Fibroblast of skin of abdomen (primary cell): ENCODE measurements around the gene ADARB2.
"Not testable (repeated sequence)": the region's sequence is repeated elsewhere in the genome, so short reads cannot be mapped to it uniquely, and the experiment has no call there.

Source experiments
- DNase-seq: peaks from one replicate; pipeline ENCODE4 v3.0.0-alpha.2; 2013

The ADARB2 gene

GRCh38 chr10:1634239-1634638 is 103.1 kb downstream of the ADARB2 start:
- DNase-seq: no peak

DNA sequence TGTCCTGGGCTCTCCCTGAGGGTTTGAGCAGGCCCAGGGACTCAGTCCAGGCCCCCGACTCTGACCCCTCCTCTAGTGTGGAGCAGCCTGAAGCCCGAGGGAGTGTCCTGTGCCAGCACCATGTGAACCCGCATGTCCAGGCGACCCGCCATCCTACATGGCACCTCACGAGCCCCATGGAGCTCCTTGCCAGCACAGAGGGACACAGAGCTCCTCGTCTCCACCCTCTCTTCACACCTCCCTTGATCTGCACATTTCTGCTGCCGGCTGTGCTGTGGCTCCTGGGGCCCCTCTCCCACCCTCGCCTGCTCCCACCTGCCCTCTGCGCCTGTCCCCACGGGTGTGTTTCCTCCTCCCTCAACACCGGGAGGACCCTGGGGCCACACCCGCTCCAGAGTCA is 103.5 kb downstream of the ADARB2 start:
- DNase-seq: no peak

DNA sequence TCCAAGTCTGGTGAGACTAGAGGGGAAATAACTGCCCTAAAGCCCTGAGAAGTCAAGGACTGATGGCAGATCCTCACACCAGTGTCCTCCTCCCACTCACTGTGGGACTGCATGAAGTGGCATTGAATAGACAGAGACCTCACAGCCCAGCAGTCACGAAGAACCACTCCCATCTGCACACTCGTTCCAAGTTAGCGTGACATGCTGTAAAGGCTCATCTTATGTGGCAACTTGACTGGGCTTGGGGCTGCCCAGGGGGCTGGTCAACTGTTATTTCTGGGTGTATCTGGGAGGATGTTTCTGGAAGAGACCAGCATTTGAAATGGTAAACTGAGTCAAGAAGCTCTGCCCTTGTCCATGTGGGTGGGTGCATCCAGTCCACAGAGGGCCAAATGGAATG is 104.7 kb downstream of the ADARB2 start:
- DNase-seq: no peak

- DNase-seq: no peak
Observed at GRCh38 chr10:1632141-1632540, 105.2 kb downstream of the ADARB2 start.

DNA sequence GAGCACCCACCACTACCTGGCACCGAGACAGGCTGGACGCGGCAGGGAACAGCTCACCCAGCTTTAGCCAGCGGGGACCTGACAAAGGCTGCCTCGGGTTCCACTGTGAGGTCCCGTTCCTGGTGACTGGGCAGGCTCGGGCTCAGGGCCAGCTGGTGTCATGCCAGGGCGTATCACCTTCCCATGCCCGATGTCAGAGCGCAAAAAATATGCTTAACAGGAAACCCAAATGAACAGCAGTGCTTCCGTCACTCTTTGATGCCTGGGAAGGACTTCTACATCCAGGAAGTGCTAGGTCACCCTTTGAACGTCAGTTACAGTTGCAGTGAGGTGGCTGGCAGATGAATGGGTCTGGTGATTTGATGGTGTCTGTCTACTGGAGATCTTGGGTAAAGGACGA is 106.0 kb downstream of the ADARB2 start:
- DNase-seq: no peak

GRCh38 chr10:1630304-1630703 is 107.0 kb downstream of the ADARB2 start:
- no peak for DNase-seq

GRCh38 chr10:1629326-1630198 is 107.8 kb downstream of the ADARB2 start:
- no peak for DNase-seq

DNA sequence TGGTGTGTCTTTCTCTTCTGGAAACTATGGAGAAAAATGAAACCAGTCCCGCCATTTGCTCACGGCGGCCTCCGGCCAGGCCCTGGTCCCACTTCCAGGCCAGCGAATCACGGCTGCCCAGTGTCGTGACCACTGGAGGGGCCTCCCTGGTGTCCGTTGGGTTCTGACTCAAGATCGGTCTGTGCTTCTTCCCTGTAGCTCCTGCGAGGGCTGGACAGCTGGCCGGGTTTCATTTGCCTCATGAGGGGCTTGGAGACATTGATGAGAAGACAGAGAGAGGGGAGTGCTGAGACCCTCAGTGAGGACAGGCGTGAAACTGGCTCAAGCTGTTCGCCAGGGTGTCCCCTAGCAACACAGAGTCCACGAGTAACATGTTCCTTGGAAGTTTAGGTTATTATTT is 108.6 kb downstream of the ADARB2 start:
- no peak for DNase-seq

DNA sequence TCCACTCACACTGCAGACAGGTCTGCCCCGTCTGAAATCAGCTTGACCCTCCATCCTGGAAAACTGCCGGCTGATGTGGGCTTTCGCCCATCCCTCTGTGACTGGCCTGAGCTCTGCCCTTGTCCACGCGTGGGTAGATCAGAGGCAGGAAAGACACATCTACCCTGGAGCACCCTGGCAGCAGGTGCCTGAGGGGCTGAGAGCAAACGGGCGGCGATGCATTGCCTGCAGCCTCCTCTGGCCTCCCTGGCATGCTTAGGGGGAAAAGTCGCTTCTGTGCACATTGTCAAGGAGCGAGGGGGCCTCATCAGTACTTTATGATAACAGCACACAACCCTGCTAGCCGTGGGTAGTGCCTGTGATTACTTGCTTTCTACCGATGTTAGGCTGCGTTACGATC is 109.4 kb downstream of the ADARB2 start:
- no peak for DNase-seq

- no peak for DNase-seq
Observed at GRCh38 chr10:1626835-1627234, 110.5 kb downstream of the ADARB2 start.

- DNase-seq: no peak
Observed at GRCh38 chr10:1626410-1626809, 110.9 kb downstream of the ADARB2 start.

DNA sequence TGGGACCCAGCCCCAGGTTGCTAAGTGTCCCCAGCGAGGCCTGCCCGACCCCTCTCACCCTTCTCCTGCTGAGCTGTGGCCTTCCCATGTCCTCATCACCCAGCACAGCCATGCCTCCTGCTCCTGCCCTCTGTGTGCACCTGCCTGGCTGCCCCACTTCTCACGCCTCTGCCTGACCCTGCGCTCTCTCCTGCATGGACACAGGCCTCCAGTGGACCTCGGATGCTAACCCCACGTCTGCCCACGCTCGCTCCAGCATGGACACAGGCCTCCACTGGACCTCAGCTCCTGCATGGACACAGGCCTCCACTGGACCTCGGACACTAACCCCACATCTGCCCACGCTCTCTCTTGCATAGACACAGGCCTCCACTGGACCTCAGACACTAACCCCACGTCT is 111.6 kb downstream of the ADARB2 start:
- no peak for DNase-seq

DNA sequence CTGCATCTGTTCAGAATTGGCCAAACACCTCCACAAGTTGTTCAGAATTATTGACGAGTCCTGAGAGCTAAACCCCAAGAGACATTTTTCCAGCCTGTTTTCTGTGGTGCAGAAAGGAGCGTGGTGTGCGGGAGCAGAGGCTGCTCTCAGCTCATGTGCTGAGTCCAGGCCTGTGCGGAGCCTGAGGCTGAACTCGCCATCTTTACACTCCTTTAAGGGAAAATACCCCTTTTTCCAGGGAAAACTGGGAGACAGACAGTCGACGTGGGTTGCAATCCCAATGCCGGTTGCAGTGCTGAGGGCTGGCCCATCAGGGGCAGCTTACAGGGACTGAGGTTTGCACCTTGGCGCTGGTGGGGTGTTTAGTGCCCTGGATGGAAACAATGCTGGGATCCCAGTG is 112.2 kb downstream of the ADARB2 start:
- no peak for DNase-seq

- DNase-seq: no peak
Observed at GRCh38 chr10:1624240-1624639, 113.1 kb downstream of the ADARB2 start.

DNA sequence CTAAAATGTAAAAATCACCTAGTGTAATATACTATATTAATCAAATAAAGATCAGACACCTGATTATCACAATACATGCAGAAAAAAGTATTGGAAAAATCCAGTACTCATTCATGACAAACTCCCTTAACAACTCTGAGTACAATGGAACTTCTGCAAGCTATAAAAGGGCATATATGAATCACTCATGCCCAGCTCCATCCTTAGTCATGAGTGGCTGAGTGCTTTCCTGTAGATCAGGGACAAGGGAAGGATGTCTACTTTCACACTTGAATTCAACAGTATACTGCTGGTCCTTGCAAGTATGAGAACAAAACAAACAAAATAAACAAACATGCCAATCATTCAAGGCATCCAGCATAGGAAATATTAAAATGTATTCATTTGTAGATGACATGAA is 116.5 kb downstream of the ADARB2 start:
- DNase-seq: no peak

DNA sequence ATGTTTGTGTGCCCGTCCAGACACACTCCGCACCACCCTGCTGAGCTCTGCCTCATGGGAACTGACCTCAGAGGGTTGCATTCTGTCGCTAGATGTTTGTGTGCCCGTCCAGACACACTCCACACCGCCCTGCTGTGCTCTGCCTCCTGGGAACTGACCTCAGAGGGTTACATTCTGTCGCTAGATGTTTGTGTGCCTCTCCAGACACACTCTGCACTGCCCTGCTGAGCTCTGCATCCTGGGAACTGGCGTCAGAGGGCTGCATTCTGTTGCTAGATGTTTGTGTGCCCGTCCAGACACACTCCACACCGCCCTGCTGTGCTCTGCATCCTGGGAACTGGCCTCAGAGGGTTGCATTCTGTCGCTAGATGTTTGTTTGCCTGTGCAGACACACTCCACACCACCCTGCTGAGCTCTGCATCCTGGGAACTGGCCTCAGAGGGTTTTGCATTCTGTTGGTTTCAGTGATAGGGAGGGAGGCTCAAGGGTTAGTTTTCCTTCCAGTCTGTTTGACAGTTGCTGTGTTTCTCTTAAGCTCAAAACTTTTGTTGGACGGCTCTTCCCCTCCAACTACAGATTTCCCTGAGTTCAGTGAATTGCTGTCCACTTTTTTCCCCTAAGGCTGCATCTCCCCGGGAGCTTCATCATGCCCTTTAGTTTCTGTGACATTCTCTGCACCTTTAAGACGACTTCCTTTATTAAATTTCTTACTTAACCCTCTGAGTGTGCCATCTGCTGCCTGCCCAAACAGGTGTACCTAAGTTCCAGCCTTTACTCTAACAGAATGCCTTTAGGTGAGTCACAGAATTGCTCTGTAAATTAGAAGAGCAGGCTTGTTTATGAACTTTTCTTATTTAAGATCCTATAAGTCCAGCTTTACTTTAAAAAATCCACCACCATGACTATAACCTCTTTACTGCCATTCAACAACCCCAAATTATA is 119.7 kb downstream of the ADARB2 start:
- not testable (repeated sequence) for DNase-seq

GRCh38 chr10:1616701-1617100 is 120.6 kb downstream of the ADARB2 start:
- DNase-seq: not testable (repeated sequence)

GRCh38 chr10:1615186-1615954 is 122.0 kb downstream of the ADARB2 start:
- DNase-seq: no peak

DNA sequence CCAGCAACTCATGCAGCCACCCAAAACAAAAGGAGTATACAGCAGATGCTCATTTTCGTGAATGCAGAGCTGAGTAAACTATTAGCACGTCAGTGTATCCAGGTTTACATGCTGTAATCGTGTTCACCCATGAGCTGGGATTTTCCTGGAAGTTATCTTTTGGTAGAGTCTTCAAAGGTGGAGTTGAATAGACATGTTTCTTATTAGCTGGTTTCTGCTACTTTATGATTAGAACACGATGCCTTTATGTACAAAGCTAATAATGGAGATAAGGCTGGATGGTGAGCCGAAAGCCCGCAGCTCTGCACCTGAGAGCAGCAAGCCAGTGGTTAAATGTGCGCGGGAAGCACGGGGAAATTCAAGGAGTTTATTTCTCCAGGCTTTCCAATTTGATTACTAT is 123.8 kb downstream of the ADARB2 start:
- DNase-seq: no peak

DNA sequence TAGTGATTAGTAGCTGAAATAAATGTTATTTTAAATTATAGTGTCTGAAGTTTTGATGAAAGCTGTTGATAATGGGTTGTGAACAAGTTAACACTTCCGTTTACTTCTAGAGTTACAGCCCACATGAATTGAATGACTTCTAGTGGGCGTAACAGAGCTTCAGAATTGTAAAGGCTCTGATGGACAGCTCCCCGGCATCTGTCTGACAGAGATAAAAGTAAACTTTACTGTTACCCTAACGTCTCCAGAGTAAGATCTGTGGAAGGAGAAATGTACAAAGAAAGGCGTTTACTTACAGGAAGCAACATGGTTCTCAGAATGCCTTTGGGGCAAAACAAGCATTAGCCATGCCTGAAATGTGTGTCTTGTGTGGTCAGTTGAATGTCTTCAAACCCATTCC is 124.4 kb downstream of the ADARB2 start:
- no peak for DNase-seq

- DNase-seq: no peak
Observed at GRCh38 chr10:1611936-1612550, 125.3 kb downstream of the ADARB2 start.
